GM19438 (cell line): ENCODE results near the gene KSR2.

ENCODE experiments used
- ATAC-seq: cut with Tn5 transposase; IDR thresholded peaks from one replicate; pipeline ENCODE4 v1.9.1; 2021; ENCODE audit warnings: low read depth; ENCODE audit not compliant: unreplicated experiment

The KSR2 gene

DNA sequence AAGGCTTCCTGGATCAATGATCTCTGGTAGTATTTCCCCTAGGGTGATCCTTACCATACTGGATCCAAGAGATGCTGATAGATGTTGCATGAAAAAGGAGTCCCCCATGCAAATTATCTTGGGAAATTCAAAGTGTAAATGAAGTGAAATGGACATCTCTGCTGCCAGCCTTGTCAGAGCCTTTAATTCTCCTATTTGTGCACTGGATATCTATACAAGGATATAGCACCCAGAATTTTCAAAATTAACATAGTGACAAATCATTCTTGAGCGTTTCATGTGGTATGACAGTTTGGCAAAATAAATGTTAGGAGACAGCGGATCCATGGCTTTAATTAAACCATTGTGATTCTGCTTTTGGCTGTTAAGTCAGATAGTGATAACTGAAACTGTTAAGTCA, 260.9 kb downstream of the KSR2 start:
- no peak for ATAC-seq

DNA sequence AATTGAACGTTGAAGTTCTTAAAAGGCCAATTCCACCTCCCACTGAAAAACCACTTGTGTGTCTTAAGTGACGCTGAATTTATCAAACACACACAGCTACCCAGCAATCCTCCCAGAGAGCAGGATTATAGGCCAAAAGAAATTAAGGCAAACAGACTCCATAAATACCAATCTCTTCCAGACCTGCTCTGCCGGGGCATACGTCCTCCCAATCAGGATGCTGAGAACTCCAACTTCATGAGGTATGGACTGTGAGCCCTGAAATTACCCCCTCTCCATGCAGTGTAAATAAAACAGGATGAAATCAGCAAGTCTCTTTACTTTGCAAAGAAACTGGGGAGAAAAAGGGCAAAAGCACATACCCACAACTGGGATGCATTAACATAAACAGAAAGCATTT, 265.2 kb downstream of the KSR2 start:
- no peak for ATAC-seq

DNA sequence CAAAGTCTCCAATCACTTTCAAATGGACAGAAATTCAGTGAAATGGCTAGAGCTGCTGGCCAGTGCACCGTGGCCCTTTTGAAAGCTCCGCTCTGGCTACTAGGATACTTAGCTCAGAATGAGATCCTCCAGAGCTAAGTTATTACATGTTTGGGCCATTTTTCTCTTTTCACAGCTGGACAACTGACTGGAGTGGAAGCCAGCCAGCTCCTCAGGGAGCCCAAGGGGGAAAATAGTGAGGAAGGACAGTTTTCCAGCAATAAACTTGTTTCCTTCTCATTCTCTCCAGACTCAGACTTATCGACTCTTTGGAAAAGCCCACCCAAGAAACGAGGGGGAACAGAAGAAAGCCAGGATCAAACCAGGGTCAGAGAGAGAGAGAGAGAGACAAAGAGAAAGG, 266.0 kb downstream of the KSR2 start:
- ATAC-seq, result no peak

DNA sequence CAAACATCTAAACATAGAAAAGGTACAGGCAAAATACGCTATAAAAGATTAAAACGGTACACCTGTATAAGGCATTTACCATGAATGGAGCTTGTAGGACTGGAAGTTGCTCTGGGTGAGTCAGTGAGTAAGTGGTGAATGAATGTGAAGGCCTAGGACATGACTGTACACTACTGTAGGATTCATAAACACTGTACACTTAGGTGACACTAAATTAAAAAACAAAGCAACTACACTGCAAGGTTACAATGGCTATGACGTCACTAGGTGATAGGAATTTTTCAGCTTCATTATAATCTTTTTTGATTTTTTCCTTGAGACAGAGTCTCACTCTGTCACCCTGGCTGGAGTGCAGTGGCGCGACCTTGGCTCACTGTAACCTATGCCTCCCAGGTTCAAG, 269.2 kb downstream of the KSR2 start:
- ATAC-seq, result no peak

DNA sequence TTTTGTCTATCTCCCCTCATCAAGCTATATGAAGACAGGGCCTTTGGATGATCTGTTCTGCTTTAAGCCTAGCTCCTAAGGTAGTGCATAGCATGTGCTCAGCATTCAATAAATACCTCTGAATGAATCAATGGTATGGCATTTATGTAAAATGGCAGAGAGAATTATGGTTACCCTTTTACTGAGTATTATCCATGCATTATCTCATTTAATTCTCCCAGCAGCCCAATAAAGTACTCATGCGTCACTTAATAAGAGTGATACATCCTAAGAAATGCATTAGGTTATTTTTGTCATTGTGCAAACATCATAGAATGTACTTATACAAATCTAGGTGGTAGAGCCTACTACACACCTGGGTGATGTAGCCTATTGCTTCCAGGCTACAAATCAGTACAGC, 269.7 kb downstream of the KSR2 start:
- ATAC-seq, result no peak

DNA sequence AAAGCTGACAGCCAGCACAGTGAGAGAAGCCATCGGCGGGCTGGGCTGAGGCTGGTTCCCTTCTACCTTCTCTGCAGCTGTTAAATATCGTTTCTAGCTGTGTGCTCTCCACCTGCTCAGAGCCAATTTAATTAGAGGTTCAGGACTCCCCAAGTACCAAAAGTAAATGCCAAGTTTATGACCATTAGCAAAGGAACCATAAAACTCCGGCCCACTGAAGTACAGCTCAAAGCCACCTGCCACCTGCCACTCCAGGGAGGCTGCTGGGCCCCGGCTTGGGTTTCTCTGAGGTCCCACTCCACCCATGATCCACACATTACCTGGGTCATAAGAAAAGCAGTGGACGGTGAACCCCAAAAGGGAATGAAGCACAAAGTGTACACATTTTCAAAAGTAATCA, 272.8 kb downstream of the KSR2 start:
- ATAC-seq, result no peak

DNA sequence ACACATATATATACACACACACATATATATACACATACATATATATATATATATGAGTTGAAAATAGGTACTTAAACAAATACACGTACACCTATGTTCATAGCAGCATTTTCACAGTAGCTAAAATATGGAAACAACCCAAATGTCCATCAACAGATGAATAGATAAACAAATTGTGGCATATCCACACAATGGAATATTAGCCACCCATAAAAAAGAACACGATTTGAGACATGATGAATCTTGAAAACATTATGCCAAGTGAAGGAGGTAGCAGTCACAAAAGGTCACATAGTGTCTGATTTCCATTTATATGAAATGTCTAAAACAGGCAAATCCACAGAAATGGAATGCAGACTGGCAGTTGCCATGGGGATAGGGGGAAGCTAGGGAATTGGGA, 276.3 kb downstream of the KSR2 start:
- ATAC-seq, result no peak

DNA sequence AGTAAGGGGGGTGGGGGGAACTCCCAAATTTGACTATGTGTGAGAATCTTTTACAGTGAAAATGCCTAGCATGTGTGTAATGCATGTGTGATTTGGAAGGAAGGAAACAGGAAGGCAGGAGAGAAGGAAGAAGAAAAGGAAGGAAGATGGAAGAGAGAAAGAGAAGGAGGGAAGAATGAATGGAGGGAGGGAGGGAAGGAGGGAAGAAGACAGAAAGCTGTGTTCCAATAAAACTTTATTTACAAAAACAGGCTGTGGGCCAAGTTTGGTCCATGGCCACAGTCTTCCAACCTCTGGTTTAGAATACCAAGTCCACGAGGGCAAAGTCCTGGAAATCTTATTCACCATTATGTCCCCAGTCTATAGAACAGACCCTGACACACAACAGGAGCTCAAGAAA, 278.9 kb downstream of the KSR2 start:
- ATAC-seq, result no peak

DNA sequence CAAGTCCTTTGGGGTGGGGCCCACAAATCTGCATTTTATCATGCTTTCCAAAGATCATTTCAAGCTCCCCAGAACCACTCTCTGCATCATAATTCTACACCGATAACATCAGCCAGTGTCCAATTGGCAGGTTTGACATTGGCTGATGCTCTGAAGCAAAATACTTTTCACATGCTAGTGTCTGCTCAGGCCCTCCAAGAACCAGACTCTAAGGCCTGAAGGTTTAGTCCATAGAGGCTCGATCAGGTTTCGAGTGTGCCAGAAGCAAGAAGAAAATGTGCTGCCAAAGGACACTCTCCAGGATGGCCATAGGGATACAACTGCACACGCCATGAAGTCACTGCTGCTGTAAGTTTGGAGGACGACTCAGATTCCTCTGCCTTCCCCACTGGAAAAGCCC, 280.3 kb downstream of the KSR2 start:
- no peak for ATAC-seq

DNA sequence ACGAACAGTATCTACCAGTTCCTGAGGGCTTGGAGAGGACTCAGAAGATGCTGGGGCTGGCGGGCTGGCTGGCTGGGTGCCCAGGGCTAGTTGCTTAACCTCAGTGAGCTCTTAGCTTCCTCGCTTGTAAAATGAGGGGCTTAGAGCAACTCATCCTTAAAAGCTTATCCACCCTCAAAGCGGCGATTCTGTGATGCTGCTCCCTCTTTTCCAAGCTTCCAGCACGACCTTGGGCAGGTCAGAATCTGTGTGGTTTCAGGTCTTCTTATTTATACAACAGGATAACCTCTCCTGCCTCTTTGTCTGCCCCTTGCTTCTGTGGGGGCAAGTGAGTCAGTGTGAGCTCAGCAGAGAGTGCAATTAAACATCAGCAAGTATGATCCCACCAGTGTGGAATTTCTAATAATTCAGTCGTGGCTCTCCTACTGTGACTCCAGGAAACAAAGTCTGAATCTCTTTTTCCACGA, 281.8 kb downstream of the KSR2 start:
- no peak for ATAC-seq

DNA sequence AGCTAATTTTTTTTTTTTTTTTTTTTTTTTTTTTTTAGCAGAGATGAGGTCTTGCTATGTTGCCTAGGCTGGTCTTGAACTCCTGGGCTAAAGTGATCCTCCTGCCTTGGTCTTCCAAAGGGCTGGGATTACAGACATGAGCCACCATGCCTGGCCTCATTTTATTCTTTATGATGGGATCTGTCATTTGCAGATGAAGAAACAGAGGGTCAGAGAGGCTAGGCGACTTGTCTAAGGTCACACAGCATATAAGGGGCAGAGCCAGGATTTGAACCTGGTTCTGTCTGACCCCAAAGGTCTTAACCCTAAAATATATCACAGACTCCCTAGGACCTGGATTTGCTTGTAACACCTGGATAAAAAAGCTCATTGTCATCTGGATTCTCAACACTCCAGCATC, 282.6 kb downstream of the KSR2 start:
- ATAC-seq, result no peak

DNA sequence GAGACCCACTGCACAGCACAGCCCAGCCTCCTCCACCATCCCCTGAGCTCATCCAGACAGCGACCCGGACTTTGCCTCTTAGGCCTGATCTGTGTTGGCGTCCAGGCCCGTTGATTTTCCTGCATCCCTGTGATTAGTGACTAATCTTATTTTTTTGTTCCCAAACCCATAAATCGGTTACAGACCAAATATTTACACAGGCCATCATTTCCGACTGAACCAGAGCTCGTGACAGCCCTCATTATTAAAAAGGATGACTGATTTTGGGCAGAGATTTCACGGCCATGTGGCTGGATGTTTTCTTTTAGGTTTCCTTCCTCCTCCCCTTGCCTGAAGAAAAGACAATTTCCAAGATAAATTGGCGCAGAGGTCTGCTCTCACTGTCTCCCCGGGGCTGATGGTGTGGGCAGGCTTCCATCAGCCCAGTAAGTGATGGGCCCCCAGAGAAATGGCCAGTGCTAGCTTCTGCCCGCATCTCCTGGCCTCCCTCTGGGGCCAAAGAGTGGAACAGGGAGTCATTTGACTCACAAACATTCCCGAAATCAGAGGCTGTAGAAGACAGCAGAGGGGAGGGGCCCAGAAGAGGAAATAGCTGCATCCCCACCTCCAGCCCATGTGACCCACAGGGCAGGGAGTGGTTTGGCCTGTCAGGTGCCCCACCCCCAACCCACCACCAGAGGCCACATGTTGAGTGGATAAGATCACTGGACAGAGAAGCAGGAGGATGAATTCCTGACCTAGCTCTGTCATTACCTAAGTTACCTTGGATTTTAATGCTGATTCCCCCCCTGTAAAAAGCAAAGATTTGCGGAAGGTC, 283.5 kb downstream of the KSR2 start:
- ATAC-seq, result no peak

DNA sequence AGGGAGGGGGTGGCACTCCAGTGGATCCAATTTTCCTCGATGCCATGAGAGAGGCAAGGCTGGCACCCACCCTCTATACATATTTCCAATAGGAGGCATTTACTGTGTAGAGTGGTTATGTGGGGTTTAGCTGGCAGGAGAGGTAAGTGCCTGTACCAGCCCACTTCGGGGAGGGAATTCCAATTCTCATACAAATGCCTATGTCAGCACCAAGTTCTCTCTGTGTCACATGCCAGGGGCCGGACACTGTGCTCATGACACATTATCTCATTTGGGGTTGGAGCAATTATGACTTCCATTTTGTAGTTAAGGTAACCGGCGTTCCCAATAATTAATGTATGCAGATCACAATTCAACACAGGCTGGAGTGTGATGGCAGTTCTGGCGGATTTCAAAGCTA, 284.3 kb downstream of the KSR2 start:
- no peak for ATAC-seq

DNA sequence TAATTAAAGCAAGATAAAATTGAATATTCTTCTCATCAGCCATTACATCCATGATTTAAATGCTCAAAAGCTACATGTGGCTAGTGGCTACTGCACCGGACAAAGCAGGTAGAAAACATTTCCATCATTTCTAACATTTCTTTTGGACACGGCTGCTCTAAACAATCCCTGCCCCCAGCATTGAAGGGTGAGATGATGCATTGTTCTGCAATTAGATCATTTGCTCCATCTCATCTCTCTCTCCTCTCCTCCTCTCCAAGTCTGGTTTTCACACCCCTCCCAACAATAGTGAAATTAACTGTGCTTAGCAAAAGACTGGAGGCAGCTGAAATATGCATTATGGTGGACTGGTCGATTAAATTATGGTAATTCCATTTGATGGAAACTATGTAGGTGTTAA, 288.5 kb downstream of the KSR2 start:
- ATAC-seq, result no peak

DNA sequence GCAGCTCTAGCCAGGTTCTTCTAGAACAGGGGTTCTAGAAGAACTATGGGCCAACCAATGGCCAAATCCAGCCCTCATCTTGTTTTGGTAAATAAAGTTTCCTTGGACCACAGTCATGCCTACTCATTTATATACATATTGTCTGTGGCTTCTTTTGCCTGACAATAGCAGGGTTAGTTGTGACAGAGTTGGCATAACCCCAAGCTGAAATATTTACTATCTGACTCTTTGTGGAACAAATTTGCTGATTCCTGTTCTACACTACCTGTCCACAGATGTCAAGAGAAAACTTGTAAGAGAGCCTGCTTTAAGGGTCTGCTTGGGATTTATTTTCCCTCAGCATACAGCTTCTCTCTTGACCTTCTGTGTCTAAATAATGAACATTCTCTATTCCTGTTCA, 289.0 kb downstream of the KSR2 start:
- ATAC-seq, result no peak

DNA sequence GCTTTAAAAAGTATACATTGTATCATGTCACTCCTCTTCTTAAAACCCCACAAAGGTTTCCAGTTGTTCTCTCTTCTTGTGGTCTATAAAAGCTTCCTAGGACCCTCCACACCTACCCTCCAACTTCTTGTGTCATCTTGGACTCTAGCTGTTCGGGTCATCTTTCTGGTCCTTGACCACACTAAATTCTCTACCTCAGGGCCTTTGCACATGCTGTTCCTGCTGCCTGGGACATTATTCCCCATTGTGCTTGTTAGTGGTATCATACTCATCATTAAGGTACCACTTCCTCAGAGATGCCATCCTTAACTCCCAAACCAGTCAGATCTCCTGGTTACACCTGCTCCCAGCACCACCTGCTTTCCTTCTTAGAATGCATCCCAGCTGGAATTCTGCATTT, 294.0 kb downstream of the KSR2 start:
- no peak for ATAC-seq

DNA sequence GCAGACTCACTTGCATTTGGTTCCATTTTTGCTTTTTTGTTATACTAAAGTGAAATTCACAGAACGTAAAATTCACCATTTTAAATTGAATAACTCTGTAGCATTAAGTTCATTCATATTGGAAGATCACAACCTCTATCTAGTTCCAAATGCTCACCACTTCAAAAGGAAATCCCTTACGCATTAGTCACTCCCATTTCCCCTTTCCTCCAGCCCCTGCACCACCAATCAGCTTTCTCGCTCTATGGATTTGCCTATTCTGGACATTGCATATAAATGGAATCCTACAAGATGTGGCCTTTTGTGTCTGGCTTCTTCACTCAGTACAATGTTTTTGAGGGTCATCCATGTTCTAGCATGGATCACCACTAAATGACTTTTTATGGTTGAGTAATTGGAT, 294.5 kb downstream of the KSR2 start:
- no peak for ATAC-seq

DNA sequence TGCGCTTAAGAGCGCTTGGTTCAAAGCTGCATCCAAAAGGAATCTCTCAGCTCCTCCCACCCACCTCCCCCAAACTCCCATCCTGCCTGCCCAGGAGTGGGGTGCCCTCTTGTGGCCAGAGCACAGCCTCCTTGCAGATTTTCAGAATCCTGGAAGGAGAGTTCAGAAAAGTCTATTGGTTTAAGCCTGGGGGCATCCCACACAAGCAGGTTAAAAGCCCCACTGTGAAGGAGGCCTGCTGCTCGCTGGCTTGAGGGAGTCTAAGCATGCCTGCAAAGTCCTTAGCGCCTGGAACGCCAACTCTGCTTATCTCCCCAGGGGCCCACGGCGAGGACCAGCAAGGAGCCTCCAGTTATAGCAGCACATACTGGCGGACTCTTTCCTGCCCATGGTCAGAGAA, 297.1 kb downstream of the KSR2 start:
- ATAC-seq, result no peak

DNA sequence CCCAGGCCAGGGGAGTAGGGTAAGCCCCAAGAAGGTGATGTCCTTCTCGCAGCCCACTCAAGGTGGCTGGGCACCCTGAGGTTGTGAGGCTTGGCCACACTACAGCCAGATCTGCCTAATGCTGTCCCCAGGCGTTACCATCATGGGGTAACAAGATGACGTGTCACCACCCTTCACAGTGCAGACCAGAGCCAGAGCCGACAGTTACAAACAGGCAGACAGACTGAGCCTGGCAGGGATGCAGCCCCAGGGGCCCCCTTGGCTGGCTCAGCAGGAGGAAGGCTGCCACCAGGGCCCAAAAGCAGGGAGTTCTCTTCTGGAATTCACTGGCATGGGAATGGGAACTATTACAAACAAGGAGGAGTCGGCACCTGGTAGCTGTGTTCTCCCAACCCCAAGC, 304.6 kb downstream of the KSR2 start:
- ATAC-seq, result no peak

DNA sequence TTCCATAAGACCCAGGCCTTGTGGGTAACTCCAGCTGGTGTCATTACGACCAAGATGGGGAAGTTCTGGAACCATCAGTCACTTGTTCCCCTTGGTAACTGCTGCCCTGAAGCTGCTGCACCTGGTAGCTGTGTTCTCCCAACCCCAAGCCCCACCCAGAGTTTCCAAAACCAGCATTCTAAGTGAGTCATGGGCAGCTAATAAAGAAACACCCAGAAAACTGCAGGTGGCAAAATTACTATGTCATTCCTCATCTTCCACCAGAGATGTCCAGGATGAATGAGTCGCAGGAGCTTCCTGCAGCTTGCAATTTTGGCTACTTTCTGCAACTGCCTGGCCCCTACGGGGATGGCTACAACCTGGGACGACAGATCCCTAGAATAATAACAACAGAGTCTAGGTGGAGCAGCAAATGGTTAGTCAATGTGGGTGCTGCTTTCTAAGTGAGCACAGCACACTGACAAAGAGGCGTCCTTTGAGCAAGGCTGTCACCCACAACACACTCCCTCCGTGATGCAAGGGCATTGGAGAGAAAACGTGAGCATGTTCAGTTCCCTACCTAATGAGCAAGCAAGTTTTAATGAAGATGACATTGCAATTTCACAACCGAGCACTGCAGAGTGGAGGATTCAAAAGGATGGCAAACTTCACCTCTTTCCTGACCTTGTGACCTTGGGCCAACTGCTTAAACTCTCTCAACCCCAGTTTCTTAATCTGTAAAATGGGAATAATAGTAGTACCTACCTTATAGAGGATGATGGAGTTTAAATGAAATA, 306.0 kb downstream of the KSR2 start:
- no peak for ATAC-seq

DNA sequence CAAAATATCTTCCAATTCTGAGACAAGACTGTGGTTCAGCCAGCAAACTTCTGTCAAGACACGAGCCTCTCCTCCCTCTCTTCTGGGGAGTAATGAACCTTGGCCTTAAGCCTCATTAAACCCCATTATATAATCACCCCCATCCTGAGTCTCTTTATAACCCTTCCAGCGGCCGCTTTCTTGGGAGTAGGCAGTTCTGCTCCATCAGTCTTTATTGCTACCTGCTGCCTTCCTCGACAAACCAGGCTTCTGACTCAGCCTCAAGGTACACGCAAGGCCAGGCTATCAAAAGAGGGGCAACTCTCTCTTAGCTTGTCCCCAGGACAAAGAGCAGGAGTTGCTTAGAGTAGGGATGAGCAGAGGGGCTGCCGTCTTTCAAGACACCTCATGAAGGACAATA, 306.6 kb downstream of the KSR2 start:
- no peak for ATAC-seq

DNA sequence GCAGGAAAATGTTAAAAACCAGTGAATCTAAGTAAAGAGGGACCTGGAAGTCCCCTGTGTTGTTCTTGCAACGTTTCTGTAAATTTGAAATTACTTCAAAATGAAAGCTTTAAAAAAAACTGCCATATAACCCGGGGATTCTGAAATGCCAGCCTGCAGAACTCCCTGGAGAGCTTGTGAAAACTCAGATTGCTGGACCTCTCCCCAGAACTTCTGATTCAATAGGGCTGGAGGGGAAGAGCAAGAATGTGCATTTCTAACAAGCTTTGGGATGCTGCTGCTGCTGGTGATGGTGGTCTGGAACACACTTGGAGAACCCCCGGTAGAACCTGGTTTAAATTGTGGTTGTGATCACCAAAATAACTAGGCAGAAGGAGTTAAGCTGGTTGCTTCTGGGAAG, 307.3 kb downstream of the KSR2 start:
- ATAC-seq, result no peak
